Esophagus muscularis mucosa (tissue), 4 donors: ENCODE measurements around the gene OBSCN.

ENCODE experiments used
- CTCF ChIP-seq, 3 experiments: fragments of 200-600 bp in 2 of 3; fragments of 450-650 bp in 1 of 3; sonication (generic) in 2 of 3; IDR thresholded peaks; one replicate each; pipeline ENCODE4 v1.5.1; 2017 to 2019; ENCODE audit warnings: antibody characterized with exemption in 3 of 3, mild to moderate bottlenecking in 2 of 3, moderate library complexity in 1 of 3
- EP300 ChIP-seq: sonication (generic); formaldehyde crosslinking; IDR thresholded peaks from one replicate; pipeline ENCODE4 v1.6.1; 2017; ENCODE audit warnings: antibody characterized with exemption
- POLR2A ChIP-seq: fragments of 450-650 bp; IDR thresholded peaks from one replicate; pipeline ENCODE4 v1.6.1; 2017; ENCODE audit warnings: antibody characterized with exemption, moderate library complexity, mild to moderate bottlenecking, low read depth
- POLR2AphosphoS5 ChIP-seq, 2 donors: sonication (generic); formaldehyde crosslinking; IDR thresholded peaks; one replicate each; pipeline ENCODE4 v1.6.1; 2017; ENCODE audit warnings: antibody characterized with exemption in 2 of 2

GRCh38 chr1:228410671-228411070, 202.8 kb downstream of the OBSCN start:
- TF ChIP-seq POLR2A (no peak), POLR2AphosphoS5 (IDR thresholded peaks at IDR 0.05) (no peak), CTCF (IDR thresholded peaks at IDR 0.05) (no peak), EP300 (no peak)
